GM13977 (cell line): ENCODE results near the gene MRRF.
A peak's percentile ranks its signal among the peaks of the same experiment; 100 is the strongest.
"Not testable (repeated sequence)": the region's sequence is repeated elsewhere in the genome, so short reads cannot be mapped to it uniquely, and the experiment has no call there.

Source experiments
- DNase-seq: peaks from one replicate; pipeline ENCODE4 v3.0.0; 2012; ENCODE audit warnings: low spot score
- in situ Hi-C: fragments of 300-500 bp; cut with MboI; formaldehyde crosslinking; loops from one replicate; pipeline ENCODE4 v1.12.0; 2022; ENCODE audit warnings: low sequenced_read_pairs, low pct_unique_long_range_greater_than_20kb, mixed read lengths, inconsistent platforms; ENCODE audit not compliant: unreplicated experiment
- TF ChIP-seq, protein P1 (sequence below): IDR thresholded peaks from 2 replicates; pipeline ENCODE4 v1.5.1; 2012; ENCODE audit warnings: mild to moderate bottlenecking, control low read depth; ENCODE audit not compliant: insufficient read depth; ENCODE audit errors: extremely low read depth, missing control alignments

MRRF gene

DNA sequence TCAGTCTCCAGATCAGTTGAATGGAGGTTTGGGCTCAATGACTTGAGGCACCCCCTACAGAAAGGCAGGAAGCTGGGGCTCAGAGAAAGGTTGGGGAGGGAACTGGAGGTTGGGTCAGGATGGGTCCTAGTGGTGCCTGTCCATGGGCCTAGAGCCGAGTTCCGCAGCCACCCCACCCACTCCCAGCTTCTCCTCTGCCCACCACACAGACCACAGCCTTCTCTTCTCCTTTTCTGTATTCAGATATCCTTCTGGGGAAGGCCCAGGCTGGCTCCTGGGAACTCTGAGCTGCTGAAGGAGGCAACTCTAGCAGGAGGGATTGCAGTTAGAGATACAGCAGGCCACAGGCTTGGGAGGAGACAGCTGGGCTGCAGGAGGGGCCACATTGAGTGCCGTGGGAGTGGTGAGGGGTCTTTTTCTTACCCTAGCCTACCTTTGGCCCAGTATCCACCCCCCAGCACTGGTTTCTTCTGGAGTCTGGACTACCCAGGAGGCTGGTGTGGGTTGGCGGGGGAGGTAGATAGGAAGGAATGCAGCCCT lies 90.7 kb downstream of the MRRF start:
- no peak for DNase-seq
- TF ChIP-seq, protein P1, sequence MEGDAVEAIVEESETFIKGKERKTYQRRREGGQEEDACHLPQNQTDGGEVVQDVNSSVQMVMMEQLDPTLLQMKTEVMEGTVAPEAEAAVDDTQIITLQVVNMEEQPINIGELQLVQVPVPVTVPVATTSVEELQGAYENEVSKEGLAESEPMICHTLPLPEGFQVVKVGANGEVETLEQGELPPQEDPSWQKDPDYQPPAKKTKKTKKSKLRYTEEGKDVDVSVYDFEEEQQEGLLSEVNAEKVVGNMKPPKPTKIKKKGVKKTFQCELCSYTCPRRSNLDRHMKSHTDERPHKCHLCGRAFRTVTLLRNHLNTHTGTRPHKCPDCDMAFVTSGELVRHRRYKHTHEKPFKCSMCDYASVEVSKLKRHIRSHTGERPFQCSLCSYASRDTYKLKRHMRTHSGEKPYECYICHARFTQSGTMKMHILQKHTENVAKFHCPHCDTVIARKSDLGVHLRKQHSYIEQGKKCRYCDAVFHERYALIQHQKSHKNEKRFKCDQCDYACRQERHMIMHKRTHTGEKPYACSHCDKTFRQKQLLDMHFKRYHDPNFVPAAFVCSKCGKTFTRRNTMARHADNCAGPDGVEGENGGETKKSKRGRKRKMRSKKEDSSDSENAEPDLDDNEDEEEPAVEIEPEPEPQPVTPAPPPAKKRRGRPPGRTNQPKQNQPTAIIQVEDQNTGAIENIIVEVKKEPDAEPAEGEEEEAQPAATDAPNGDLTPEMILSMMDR: no peak
- in situ Hi-C loops: loop anchor here (10.0 kb wide), 1 partner anchor 231 kb away; no protein-coding TSS in a partner anchor

DNA sequence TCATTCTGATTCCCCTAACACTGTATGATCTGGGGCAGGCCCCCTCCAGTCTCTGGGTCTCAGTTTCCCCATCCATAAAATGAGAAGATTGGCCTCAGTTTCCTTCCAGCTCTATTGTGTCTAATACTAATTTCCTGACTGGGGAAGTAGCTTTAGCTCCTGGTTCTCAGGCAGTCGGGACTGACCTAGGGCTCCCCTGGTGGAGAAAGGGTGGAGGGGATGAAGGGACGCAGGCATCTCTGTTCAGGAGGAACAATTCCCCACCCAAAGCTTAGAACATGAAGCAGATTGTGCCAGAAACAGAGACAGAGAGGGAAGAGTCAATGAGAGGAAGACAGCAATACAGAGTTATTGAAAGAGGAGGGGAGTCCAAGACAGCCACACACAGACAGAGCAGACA lies 91.9 kb downstream of the MRRF start:
- no peak for DNase-seq
- TF ChIP-seq, protein P1: peak; percentile 13
- in situ Hi-C loops: loop anchor here (10.0 kb wide), 1 partner anchor 232 kb away; no protein-coding TSS in a partner anchor

DNA sequence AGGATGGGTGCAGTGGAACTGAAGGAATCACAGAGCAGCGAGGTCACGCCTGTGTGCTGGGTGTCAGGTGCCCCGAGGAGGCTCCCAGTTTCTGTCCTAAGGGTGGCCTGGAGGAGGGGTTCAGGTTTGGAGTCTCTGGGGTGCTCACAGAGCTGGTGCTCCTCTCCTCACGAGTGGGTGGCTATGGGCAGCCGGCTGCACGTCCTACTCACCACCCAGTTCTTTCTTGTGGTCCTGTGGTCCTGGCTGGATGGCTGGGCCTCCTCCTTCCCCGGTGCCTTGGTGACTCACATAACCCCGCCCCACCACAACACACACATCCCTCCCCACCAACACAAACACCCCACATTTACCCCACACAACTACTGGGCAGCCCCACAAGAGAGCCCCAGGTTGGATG lies 96.2 kb downstream of the MRRF start:
- DNase-seq: no peak
- in situ Hi-C loops: no loop called here
- TF ChIP-seq, protein P1: no peak

DNA sequence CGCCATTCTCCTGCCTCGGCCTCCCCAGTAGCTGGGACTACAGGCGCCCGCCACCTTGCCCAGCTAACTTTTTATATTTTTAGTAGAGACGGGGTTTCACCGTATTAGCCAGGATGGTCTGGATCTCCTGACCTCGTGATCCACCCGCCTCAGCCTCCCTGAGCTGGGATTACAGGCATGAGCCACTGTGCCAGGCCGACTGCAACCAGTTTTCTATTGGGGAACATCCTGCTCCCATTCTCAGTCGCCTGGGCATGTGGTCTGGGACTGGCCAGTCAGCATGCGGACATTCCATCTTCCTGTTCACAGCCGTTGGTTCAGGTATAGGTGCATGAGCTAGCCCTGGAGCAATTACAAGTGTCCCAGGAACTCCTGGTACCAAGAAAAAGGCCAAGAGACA lies 98.4 kb downstream of the MRRF start:
- DNase-seq, in situ Hi-C loops: not testable (repeated sequence)

DNA sequence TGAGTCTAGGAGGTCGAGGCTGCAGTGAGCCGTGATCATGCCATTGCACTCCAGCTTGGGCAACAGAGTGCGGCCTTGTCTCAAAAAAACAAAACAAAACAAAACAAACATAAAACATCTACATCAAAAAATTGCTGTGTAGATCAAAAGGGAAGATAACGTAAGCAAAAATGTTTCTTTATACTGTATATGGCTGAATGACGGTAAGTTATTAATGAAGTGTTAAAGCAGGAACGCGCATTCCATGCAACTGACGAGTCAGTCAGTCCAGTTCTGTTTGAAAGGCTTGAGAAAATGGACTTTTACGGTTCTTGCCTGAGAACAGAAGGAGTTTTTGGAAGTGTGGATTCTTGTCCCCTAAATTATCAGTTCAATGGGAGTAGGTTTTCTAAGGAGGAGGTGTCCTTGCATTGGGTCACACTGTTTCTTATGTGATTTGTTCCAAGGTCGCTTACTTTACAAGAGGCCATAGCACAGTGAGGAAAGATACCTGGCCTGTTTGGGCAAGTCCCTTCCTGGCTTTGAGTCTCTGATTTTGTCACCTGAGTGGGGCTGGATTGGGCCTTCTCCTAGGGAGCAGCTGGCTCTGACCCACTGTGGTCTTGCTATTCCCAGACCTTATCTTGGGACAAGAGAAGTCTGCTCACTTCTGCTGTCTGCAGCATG lies 99.6 kb downstream of the MRRF start:
- TF ChIP-seq, protein P1: no peak
- in situ Hi-C loops: no loop called here
- no peak for DNase-seq

DNA sequence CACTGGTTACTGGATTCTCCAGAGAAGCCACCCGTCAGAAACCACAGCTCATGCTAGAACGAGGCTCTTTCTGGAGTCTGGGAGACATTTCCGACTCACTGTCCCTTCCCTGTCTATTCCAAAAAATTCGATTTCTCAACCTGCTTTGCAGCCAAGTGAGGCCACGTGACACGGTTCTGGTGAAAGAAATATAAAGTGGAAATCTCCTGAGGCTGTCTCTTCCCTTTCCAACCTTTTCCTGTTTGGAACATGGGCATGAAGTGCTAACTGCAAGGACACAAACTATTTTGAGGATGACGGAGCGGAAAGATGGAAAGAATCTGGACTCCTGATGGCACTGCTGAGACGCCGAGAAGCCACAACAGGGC lies 100.1 kb downstream of the MRRF start:
- in situ Hi-C loops: no loop called here
- TF ChIP-seq, protein P1: no peak
- no peak for DNase-seq

DNA sequence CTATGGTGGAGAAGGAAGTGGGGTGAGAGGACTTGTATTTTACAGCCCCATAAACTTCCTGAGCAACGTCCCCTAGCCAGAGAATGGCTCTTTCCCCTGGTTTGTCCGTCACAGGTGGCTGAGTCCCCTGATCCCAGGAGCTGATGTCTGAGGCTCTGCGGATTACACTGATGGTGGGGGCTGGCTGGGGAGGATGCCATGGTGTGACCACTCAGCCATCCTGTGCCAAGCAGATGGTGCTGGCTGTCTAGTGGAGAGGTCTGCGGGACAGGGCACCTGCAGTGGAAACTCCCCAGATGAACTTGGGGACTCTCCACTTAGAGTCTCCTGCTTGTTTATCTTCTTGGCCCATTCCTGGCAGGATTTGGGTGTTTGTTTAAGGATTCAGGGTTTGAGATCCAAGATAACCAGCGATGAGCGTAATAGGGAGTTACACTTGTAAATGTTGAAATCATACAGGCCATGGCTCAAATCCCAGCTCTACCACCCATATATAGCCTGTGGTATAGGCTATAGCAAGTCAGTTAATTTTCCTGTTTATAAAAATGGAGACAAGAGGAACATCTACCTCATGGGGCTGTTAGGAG lies 101.5 kb downstream of the MRRF start:
- no peak for DNase-seq
- in situ Hi-C loops: no loop called here
- TF ChIP-seq, protein P1: no peak
